ENCODE data around the gene ADM5.

- TF ChIP-seq CTCF (IDR thresholded peaks at IDR 0.05) (no peak), POLR2AphosphoS5 (IDR thresholded peaks at IDR 0.05) (no peak)
These were observed 48.9 kb downstream of the ADM5 start for GRCh38 chr19:49738268-49738667.
